Stimulated activated CD4-positive, alpha-beta T cell treated with anti-CD3 and anti-CD28 coated beads, Interleukin-12 subunit alpha, Interleukin-12 subunit beta, amount 100 ng/mL, for 48 hours (primary cell): ENCODE results near the gene MEIS3.
"Not testable (repeated sequence)": the region's sequence is repeated elsewhere in the genome, so short reads cannot be mapped to it uniquely, and the experiment has no call there.

Experiments
- DNase-seq, 3 donors: peaks; one replicate each; pipeline ENCODE4 v3.0.0-alpha.2; 2020; ENCODE audit warnings: low read depth in 2 of 3, low spot score in 1 of 3

The MEIS3 gene

DNA sequence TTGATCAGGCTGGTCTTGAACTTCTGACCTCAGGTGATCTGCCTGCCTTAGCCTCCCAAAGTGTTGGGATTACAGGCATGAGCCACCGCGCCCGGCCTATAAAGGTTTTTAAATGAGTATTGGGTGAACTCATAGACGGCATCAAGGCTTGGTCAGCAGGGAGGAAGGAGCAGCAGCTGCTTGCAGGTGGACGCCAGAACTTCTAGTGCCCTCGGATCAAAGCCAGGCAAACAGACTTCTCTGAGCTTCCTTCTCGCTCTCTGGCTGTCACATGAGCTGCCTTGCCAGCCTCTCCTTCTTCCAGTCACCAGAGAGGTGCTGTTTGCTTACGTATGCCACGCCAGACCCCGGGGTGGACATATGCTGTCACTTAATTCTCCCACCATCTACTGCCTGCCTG lies 53.9 kb downstream of the MEIS3 start:
- not testable (repeated sequence) for DNase-seq

GRCh38 chr19:47363758-47364531 lies 55.4 kb downstream of the MEIS3 start:
- no peak for DNase-seq

DNA sequence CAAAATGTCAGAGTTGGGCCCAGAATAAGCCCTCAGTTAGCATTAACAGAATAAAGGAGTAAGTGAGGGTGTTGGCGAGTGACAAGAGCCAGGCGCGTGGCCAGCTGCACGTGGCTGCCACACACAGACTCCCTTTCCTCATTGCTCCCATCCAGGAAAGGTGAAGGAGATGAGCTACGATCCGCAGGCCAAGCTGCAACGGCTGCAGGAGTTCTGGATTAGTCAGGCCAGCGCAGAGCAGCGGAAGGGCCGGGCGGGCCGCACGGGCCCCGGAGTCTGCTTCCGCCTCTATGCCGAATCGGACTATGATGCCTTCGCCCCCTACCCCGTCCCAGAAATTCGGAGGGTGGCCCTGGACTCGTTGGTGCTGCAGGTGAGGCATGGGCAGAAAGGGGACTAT lies 57.0 kb downstream of the MEIS3 start:
- DNase-seq: no peak

DNA sequence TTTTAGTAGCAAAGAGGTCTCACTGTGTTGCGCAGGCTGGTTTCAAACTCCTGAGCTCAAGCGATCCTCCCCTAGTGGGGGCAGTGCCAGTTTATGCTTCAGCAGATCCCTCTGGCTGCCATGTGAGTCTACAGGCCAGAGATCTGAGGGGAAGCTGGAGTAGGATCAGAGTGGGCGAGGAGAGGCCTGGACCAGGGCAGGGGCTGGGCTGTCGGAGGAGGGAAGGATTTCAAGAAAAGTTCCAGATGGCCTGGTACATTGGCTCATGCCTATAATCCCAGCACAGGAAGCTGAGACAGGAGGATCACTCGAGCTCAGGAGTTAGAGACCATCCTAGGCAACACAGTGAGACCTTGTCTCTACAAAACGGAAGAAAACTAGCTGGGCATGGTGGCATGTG lies 60.4 kb downstream of the MEIS3 start:
- no peak for DNase-seq

- DNase-seq: no peak
These were observed 61.3 kb downstream of the MEIS3 start for GRCh38 chr19:47357788-47358680.

- DNase-seq: no peak
These were observed 62.4 kb downstream of the MEIS3 start for GRCh38 chr19:47356900-47357299.

GRCh38 chr19:47353307-47353712 lies 66.0 kb downstream of the MEIS3 start:
- no peak for DNase-seq
